ENCODE measurements around the gene EFCAB5. TPM values are rescaled to one million over a fixed set of nuclear protein-coding genes. Genes with fewer than 3 reads are reported as not detected.
"Not testable (repeated sequence)": the region's sequence is repeated elsewhere in the genome, so short reads cannot be mapped to it uniquely, and the experiment has no call there.

Gene EFCAB5
- polyA plus RNA-seq, 3 donors: 2.0 to 2.9 (median 2.6) TPM

- DNase-seq: no peak
Measured at GRCh38 chr17:29933379-29933778, 8.1 kb upstream of the EFCAB5 start.

GRCh38 chr17:29935909-29936308, 5.5 kb upstream of the EFCAB5 start:
- DNase-seq: not testable (repeated sequence)

- DNase-seq: no peak
Measured at GRCh38 chr17:29936724-29937123, 4.7 kb upstream of the EFCAB5 start.

- no peak for DNase-seq
Measured at GRCh38 chr17:29945281-29945680, 3.8 kb downstream of the EFCAB5 start.

GRCh38 chr17:29948448-29949215, 7.2 kb downstream of the EFCAB5 start:
- no peak for DNase-seq

- DNase-seq: peak; percentile 57
Measured at GRCh38 chr17:29949696-29950095, 8.3 kb downstream of the EFCAB5 start.

GRCh38 chr17:29954405-29954804, 13.0 kb downstream of the EFCAB5 start:
- DNase-seq: no peak

GRCh38 chr17:29956225-29956624, 14.8 kb downstream of the EFCAB5 start:
- no peak for DNase-seq

- not testable (repeated sequence) for DNase-seq
Measured at GRCh38 chr17:29957488-29957887, 16.1 kb downstream of the EFCAB5 start.

- DNase-seq: no peak
Measured at GRCh38 chr17:29958947-29959657, 17.7 kb downstream of the EFCAB5 start.

GRCh38 chr17:29959658-29960337, 18.4 kb downstream of the EFCAB5 start:
- no peak for DNase-seq

- DNase-seq: no peak
Measured at GRCh38 chr17:29962656-29963055, 21.2 kb downstream of the EFCAB5 start.

GRCh38 chr17:29968271-29968670, 26.8 kb downstream of the EFCAB5 start:
- DNase-seq: no peak

- DNase-seq: no peak
Measured at GRCh38 chr17:29972277-29972676, 30.8 kb downstream of the EFCAB5 start.

GRCh38 chr17:29973005-29973404, 31.6 kb downstream of the EFCAB5 start:
- no peak for DNase-seq

GRCh38 chr17:29977836-29978235, 36.4 kb downstream of the EFCAB5 start:
- DNase-seq: no peak

- DNase-seq: no peak
Measured at GRCh38 chr17:29980261-29980660, 38.8 kb downstream of the EFCAB5 start.

GRCh38 chr17:29982991-29983653, 41.7 kb downstream of the EFCAB5 start:
- no peak for DNase-seq

- DNase-seq: no peak
Measured at GRCh38 chr17:29996458-29996857, 55.0 kb downstream of the EFCAB5 start.

- no peak for DNase-seq
Measured at GRCh38 chr17:30000001-30000754, 58.7 kb downstream of the EFCAB5 start.

- DNase-seq: no peak
Measured at GRCh38 chr17:30000755-30001257, 59.4 kb downstream of the EFCAB5 start.
